Mesendoderm (in vitro differentiated cells): ENCODE measurements around the gene GLRX3.

Experiments
- DNase-seq: peaks from one replicate; pipeline ENCODE4 v3.0.0; 2013
- H2AK5ac ChIP-seq: 2 replicates; pipeline ENCODE4 v1.6.1; 2013; ENCODE audit warnings: low read length, inconsistent platforms
- H2BK120ac ChIP-seq: 2 replicates; pipeline ENCODE4 v1.6.1; 2013; ENCODE audit warnings: low read depth, mild to moderate bottlenecking, low read length, moderate library complexity, mixed read lengths
- H2BK15ac ChIP-seq: replicated peaks from 2 replicates; pipeline ENCODE4 v1.6.1; 2013; ENCODE audit warnings: low read depth, mild to moderate bottlenecking, moderate library complexity
- H2BK5ac ChIP-seq: 2 replicates; pipeline ENCODE4 v1.6.1; 2013; ENCODE audit warnings: low read length, inconsistent platforms
- H3K18ac ChIP-seq: 2 replicates; pipeline ENCODE4 v1.6.1; 2013; ENCODE audit warnings: mild to moderate bottlenecking, low read length, mixed read lengths
- H3K23ac ChIP-seq: one replicate; pipeline ENCODE4 v1.6.1; 2013; ENCODE audit warnings: low read length
- H3K27ac ChIP-seq: 2 replicates; pipeline ENCODE4 v1.5.1; 2013; ENCODE audit warnings: low read depth, mild to moderate bottlenecking, inconsistent platforms, low read length, moderate library complexity
- H3K27me3 ChIP-seq: 2 replicates; pipeline ENCODE4 v1.6.1; 2013; ENCODE audit warnings: low read length, control low read depth, mild to moderate bottlenecking, inconsistent platforms; ENCODE audit not compliant: insufficient read depth, poor library complexity
- H3K36me3 ChIP-seq: 2 replicates; pipeline ENCODE4 v1.6.1; 2013; ENCODE audit warnings: low read length, inconsistent platforms; ENCODE audit not compliant: control insufficient read depth, insufficient read depth
- H3K4ac ChIP-seq: one replicate; pipeline ENCODE4 v1.6.1; 2013; ENCODE audit warnings: low read depth, mild to moderate bottlenecking, low read length, moderate library complexity
- H3K4me1 ChIP-seq: 2 replicates; pipeline ENCODE4 v1.6.1; 2013; ENCODE audit warnings: low read depth, low read length, inconsistent platforms; ENCODE audit not compliant: control insufficient read depth
- H3K4me2 ChIP-seq: 2 replicates; pipeline ENCODE4 v1.6.1; 2013; ENCODE audit warnings: low read length
- H3K4me3 ChIP-seq: 2 replicates; pipeline ENCODE4 v1.5.1; 2013; ENCODE audit warnings: mild to moderate bottlenecking, low read length
- H3K56ac ChIP-seq: one replicate; pipeline ENCODE4 v1.6.1; 2013; ENCODE audit warnings: low read length
- H3K79me1 ChIP-seq: 2 replicates; pipeline ENCODE4 v1.6.1; 2013; ENCODE audit warnings: low read length, inconsistent platforms
- H3K79me2 ChIP-seq: 2 replicates; pipeline ENCODE4 v1.6.1; 2013; ENCODE audit warnings: mild to moderate bottlenecking, low read length; ENCODE audit not compliant: control insufficient read depth, insufficient read depth
- H3K9ac ChIP-seq: 2 replicates; pipeline ENCODE4 v1.6.1; 2013; ENCODE audit warnings: low read length, inconsistent platforms
- H4K5ac ChIP-seq: one replicate; pipeline ENCODE4 v1.6.1; 2013; ENCODE audit warnings: low read length
- H4K8ac ChIP-seq: one replicate; pipeline ENCODE4 v1.6.1; 2013; ENCODE audit warnings: low read depth, mild to moderate bottlenecking, control low read depth, low read length, moderate library complexity
- WGBS: extraction: QIAGEN DNeasy Blood & Tissue Kit; methylation state at CpG from one replicate; pipeline ENCODE4 v1.1.7; 2013; ENCODE audit warnings: low lambda C conversion rate, missing lambda C conversion rate; ENCODE audit not compliant: insufficient coverage; ENCODE audit errors: extremely low coverage; 5-methylcytosine and 5-hydroxymethylcytosine counted together

The GLRX3 gene

GRCh38 chr10:130169136-130169859, 33.1 kb downstream of the GLRX3 start:
- peaks cover 12% of the 10 kb centered on the region for H3K79me1 ChIP-seq
- no peak overlapping the region for H2BK120ac ChIP-seq
- peak; percentile 83 for DNase-seq
- peaks cover 2% of the 10 kb centered on the region for H3K4me1 ChIP-seq
- no peak overlapping the region for H4K5ac ChIP-seq
- H3K4me2 ChIP-seq, result no peak overlapping the region
- H3K4me3 ChIP-seq, result no peak overlapping the region
- no peaks in the 10 kb centered on the region for H3K79me2 ChIP-seq
- H3K56ac ChIP-seq, result no peak overlapping the region
- WGBS, result no CpG with 5 or more reads among the region's 9 CpGs
- H2BK5ac ChIP-seq, result no peak overlapping the region
- H3K27me3 ChIP-seq, result no peaks in the 10 kb centered on the region
- no peak overlapping the region for H3K9ac ChIP-seq
- no peak overlapping the region for H2BK15ac ChIP-seq
- no peak overlapping the region for H3K4ac ChIP-seq
- no peak overlapping the region for H3K27ac ChIP-seq
- H3K36me3 ChIP-seq, result peaks cover 4% of the 10 kb centered on the region
- H3K23ac ChIP-seq, result no peak overlapping the region
- no peak overlapping the region for H2AK5ac ChIP-seq
- H3K18ac ChIP-seq, result no peak overlapping the region
- no peak overlapping the region for H4K8ac ChIP-seq

- Histone ChIP-seq H3K4me3 (no peak overlapping the region), H3K27ac (no peak overlapping the region), H4K5ac (no peak overlapping the region), H3K79me1 (peaks cover 12% of the 10 kb centered on the region), H3K4ac (no peak overlapping the region), H3K79me2 (no peaks in the 10 kb centered on the region), H4K8ac (no peak overlapping the region), H3K4me1 (peaks cover 2% of the 10 kb centered on the region), H2AK5ac (no peak overlapping the region), H2BK15ac (no peak overlapping the region), H3K56ac (no peak overlapping the region), H3K27me3 (no peaks in the 10 kb centered on the region), H3K9ac (no peak overlapping the region), H2BK5ac (no peak overlapping the region), H3K18ac (no peak overlapping the region), H3K23ac (no peak overlapping the region), H3K36me3 (peaks cover 5% of the 10 kb centered on the region), H3K4me2 (no peak overlapping the region), H2BK120ac (no peak overlapping the region)
- DNase-seq, result no peak
- no CpG with 5 or more reads among the region's 3 CpGs for WGBS
These were observed 35.0 kb downstream of the GLRX3 start for GRCh38 chr10:130171196-130171595.

- Histone ChIP-seq H3K4me1 (no peaks in the 10 kb centered on the region), H3K9ac (no peak overlapping the region), H3K4me2 (no peak overlapping the region), H2BK15ac (no peak overlapping the region), H3K27me3 (no peaks in the 10 kb centered on the region), H3K56ac (no peak overlapping the region), H4K5ac (no peak overlapping the region), H3K23ac (no peak overlapping the region), H3K4me3 (no peak overlapping the region), H2AK5ac (no peak overlapping the region), H3K36me3 (peaks cover 5% of the 10 kb centered on the region), H3K79me1 (peaks cover 8% of the 10 kb centered on the region), H3K4ac (no peak overlapping the region), H3K79me2 (no peaks in the 10 kb centered on the region), H2BK5ac (no peak overlapping the region), H4K8ac (no peak overlapping the region), H3K18ac (no peak overlapping the region), H3K27ac (no peak overlapping the region), H2BK120ac (no peak overlapping the region)
- no CpG with 5 or more reads among the region's 2 CpGs for WGBS
- no peak for DNase-seq
These were observed 38.1 kb downstream of the GLRX3 start for GRCh38 chr10:130174328-130174727.

- Histone ChIP-seq H2AK5ac (no peak overlapping the region), H3K36me3 (peaks cover 5% of the 10 kb centered on the region), H3K23ac (no peak overlapping the region), H3K56ac (no peak overlapping the region), H2BK5ac (no peak overlapping the region), H4K8ac (no peak overlapping the region), H3K27me3 (no peaks in the 10 kb centered on the region), H3K27ac (no peak overlapping the region), H2BK15ac (no peak overlapping the region), H4K5ac (no peak overlapping the region), H3K4me1 (no peaks in the 10 kb centered on the region), H3K9ac (no peak overlapping the region), H3K79me2 (no peaks in the 10 kb centered on the region), H3K4ac (no peak overlapping the region), H3K4me2 (no peak overlapping the region), H2BK120ac (no peak overlapping the region), H3K79me1 (peaks cover 8% of the 10 kb centered on the region), H3K18ac (no peak overlapping the region), H3K4me3 (no peak overlapping the region)
- no CpG with 5 or more reads among the region's 4 CpGs for WGBS
- DNase-seq, result no peak
These were observed 38.9 kb downstream of the GLRX3 start for GRCh38 chr10:130175074-130175473.

- no peak overlapping the region for H3K4me3 ChIP-seq
- H3K36me3 ChIP-seq, result peaks cover 14% of the 10 kb centered on the region
- no peak overlapping the region for H3K9ac ChIP-seq
- H2AK5ac ChIP-seq, result no peak overlapping the region
- no peak overlapping the region for H3K56ac ChIP-seq
- no peak overlapping the region for H3K4me2 ChIP-seq
- no peak overlapping the region for H3K23ac ChIP-seq
- no peak overlapping the region for H2BK5ac ChIP-seq
- WGBS, result no CpG with 5 or more reads among the region's 7 CpGs
- no peak overlapping the region for H4K8ac ChIP-seq
- peaks cover 9% of the 10 kb centered on the region for H3K79me1 ChIP-seq
- H4K5ac ChIP-seq, result no peak overlapping the region
- DNase-seq, result no peak
- no peaks in the 10 kb centered on the region for H3K27me3 ChIP-seq
- no peak overlapping the region for H2BK15ac ChIP-seq
- H2BK120ac ChIP-seq, result no peak overlapping the region
- no peaks in the 10 kb centered on the region for H3K79me2 ChIP-seq
- no peaks in the 10 kb centered on the region for H3K4me1 ChIP-seq
- H3K4ac ChIP-seq, result no peak overlapping the region
- H3K27ac ChIP-seq, result no peak overlapping the region
- H3K18ac ChIP-seq, result no peak overlapping the region
These were observed 41.1 kb downstream of the GLRX3 start for GRCh38 chr10:130177250-130177649.

- H4K5ac ChIP-seq, result no peak overlapping the region
- no peaks in the 10 kb centered on the region for H3K79me2 ChIP-seq
- H3K56ac ChIP-seq, result no peak overlapping the region
- no peak overlapping the region for H4K8ac ChIP-seq
- H3K27ac ChIP-seq, result no peak overlapping the region
- H3K9ac ChIP-seq, result no peak overlapping the region
- no peaks in the 10 kb centered on the region for H3K4me1 ChIP-seq
- peaks cover 6% of the 10 kb centered on the region for H3K79me1 ChIP-seq
- H2BK120ac ChIP-seq, result no peak overlapping the region
- H2BK15ac ChIP-seq, result no peak overlapping the region
- H3K27me3 ChIP-seq, result no peaks in the 10 kb centered on the region
- DNase-seq, result peak; percentile 89
- no CpG with 5 or more reads among the region's 4 CpGs for WGBS
- H2BK5ac ChIP-seq, result no peak overlapping the region
- no peak overlapping the region for H3K4me3 ChIP-seq
- H3K36me3 ChIP-seq, result peaks cover 14% of the 10 kb centered on the region
- H3K18ac ChIP-seq, result no peak overlapping the region
- H3K4me2 ChIP-seq, result no peak overlapping the region
- H3K23ac ChIP-seq, result no peak overlapping the region
- no peak overlapping the region for H2AK5ac ChIP-seq
- H3K4ac ChIP-seq, result no peak overlapping the region
These were observed 43.4 kb downstream of the GLRX3 start for GRCh38 chr10:130179640-130180039.
